Osteoblast (primary cell): ENCODE results near the gene PRDM5. TPM values are rescaled to one million over a fixed set of nuclear protein-coding genes. Genes with fewer than 3 reads are reported as not detected.

Experiments
- DNase-seq: peaks from one replicate; pipeline ENCODE4 v3.0.0; 2011; ENCODE audit warnings: low spot score, mixed read lengths; ENCODE audit not compliant: insufficient read length; ENCODE audit errors: missing footprints
- H2AFZ ChIP-seq: 2 replicates; pipeline ENCODE4 v1.6.0; 2011; ENCODE audit warnings: mild to moderate bottlenecking, low read length
- H3K27ac ChIP-seq: 2 replicates; pipeline ENCODE4 v1.5.1; 2011; ENCODE audit warnings: mild to moderate bottlenecking, low read depth, low read length, moderate library complexity
- H3K27me3 ChIP-seq: 2 replicates; pipeline ENCODE4 v1.6.0; 2012; ENCODE audit warnings: mild to moderate bottlenecking, control low read depth, inconsistent platforms, low read length, moderate library complexity; ENCODE audit not compliant: insufficient read depth
- H3K36me3 ChIP-seq: 2 replicates; pipeline ENCODE4 v1.5.1; 2011; ENCODE audit warnings: mild to moderate bottlenecking, low read length, control low read depth, moderate library complexity; ENCODE audit not compliant: insufficient read depth
- H3K4me1 ChIP-seq: 2 replicates; pipeline ENCODE4 v1.5.1; 2011; ENCODE audit warnings: mild to moderate bottlenecking, low read length, control low read depth, moderate library complexity; ENCODE audit not compliant: insufficient read depth
- H3K4me2 ChIP-seq: 2 replicates; pipeline ENCODE4 v1.6.0; 2011; ENCODE audit warnings: mild to moderate bottlenecking, low read length; ENCODE audit not compliant: insufficient read depth
- H3K4me3 ChIP-seq: fragments of 200-600 bp; sonication (generic); 3 replicates; pipeline ENCODE4 v1.5.1; 2012; ENCODE audit warnings: mild to moderate bottlenecking, low read length, inconsistent platforms; ENCODE audit not compliant: insufficient read depth
- H3K79me2 ChIP-seq: 2 replicates; pipeline ENCODE4 v1.6.0; 2012; ENCODE audit warnings: mild to moderate bottlenecking, low read length, control low read depth, inconsistent platforms; ENCODE audit not compliant: insufficient read depth
- H3K9me3 ChIP-seq: 2 replicates; pipeline ENCODE4 v1.5.1; 2011; ENCODE audit warnings: low read depth, low read length, control low read depth
- H4K20me1 ChIP-seq: 2 replicates; pipeline ENCODE4 v1.6.0; 2012; ENCODE audit warnings: mild to moderate bottlenecking, low read length, control low read depth; ENCODE audit not compliant: insufficient read depth
- total RNA-seq: library from RNA; depleted of rRNA; stranded (reverse); fragments of >200 nt; gene quantifications from 2 replicates; pipeline ENCODE4 v1.2.3, GENCODE V29; 2012
- TF ChIP-seq, protein P1 (sequence below): IDR thresholded peaks from 2 replicates; pipeline ENCODE4 v1.5.1; 2011; ENCODE audit warnings: mild to moderate bottlenecking, low read depth, low read length, moderate library complexity; ENCODE audit errors: extremely low read depth

PRDM5 gene
- total RNA-seq: 39.4 and 42.4 TPM in 2 replicates

DNA sequence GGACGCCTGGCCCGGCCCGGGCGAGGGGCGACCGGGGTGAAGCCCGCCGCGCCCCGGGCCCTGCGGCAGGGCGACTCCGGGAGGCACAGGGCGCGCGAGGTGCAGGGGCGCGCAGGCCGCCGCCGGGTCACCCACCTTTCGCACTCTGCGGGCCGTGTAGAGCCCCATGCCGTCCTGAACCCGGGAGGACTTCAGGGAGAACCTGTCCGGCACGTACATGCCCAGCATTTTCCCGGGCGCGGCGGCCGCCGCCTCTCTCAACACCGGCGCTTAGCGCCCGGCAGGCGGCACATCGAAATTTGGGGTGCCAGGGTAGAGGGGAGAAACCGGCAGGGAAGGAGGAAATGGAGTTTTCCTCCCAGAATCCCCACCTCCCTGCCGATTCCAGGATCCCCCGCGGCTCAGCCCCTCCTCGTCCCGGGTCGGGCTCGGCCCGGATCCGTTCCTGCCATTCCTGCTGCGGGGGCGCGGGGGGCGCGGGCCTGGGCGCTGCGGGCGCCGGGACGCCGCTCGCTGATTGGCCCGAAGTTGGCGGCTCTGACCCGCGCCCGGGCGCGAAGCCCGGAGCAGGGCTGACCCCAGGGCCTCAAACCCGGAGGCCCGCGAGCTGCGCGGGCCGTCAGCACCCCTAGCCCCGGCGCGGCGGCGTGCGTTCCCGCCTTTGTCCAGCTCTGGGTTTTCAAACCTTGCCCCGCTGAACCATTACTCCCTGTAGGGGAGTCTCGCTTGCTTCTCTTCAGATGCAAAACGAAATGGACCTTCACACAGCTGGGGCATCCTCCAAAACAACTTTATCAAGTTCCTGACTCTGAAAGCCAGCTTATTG lies at the start of gene PRDM5:
TSS of gene PRDM5 (minus strand) at position 346 of the 826 bp plus-strand sequence. CDS start at position 228, 118 bp downstream.
- peaks cover 18% of the 10 kb centered on the region for H3K79me2 ChIP-seq
- H3K27me3 ChIP-seq: no peaks in the 10 kb centered on the region
- H3K36me3 ChIP-seq: no peaks in the 10 kb centered on the region
- peak within 1 kb of the TSS; percentile 83 for H3K4me3 ChIP-seq
- TF ChIP-seq, protein P1, sequence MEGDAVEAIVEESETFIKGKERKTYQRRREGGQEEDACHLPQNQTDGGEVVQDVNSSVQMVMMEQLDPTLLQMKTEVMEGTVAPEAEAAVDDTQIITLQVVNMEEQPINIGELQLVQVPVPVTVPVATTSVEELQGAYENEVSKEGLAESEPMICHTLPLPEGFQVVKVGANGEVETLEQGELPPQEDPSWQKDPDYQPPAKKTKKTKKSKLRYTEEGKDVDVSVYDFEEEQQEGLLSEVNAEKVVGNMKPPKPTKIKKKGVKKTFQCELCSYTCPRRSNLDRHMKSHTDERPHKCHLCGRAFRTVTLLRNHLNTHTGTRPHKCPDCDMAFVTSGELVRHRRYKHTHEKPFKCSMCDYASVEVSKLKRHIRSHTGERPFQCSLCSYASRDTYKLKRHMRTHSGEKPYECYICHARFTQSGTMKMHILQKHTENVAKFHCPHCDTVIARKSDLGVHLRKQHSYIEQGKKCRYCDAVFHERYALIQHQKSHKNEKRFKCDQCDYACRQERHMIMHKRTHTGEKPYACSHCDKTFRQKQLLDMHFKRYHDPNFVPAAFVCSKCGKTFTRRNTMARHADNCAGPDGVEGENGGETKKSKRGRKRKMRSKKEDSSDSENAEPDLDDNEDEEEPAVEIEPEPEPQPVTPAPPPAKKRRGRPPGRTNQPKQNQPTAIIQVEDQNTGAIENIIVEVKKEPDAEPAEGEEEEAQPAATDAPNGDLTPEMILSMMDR: peak; percentile 17
- H2AFZ ChIP-seq: peak within 1 kb of the TSS; percentile 94
- DNase-seq: peak; percentile 95
- H3K4me2 ChIP-seq: peak within 1 kb of the TSS; percentile 90
- peaks cover 27% of the 10 kb centered on the region for H3K4me1 ChIP-seq
- H3K9me3 ChIP-seq: no peaks in the 10 kb centered on the region
- peak within 1 kb of the TSS; percentile 81 for H3K27ac ChIP-seq
- H4K20me1 ChIP-seq: no peaks in the 10 kb centered on the region

DNA sequence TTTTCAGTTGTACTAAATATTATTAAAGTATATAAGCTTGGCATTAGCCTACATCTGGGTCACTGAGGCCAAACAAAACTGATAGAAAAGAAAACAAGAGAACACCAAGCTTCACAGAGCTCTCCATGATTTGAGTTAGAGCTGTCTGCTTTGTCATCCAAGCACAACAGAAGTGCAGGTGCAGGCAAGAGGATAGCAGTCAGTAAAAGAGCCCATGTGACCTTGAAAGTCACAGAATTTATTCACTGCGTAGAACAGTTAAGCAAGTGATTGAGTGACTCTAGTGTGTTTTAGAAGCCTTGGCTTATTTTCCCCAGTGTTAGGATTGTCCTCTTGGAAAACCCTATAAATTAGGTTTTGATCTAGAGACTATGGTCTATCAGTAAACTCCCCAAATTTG lies 49.4 kb upstream of the PRDM5 start:
- H2AFZ ChIP-seq: no peak overlapping the region
- DNase-seq: no peak
- no peaks in the 10 kb centered on the region for H3K4me1 ChIP-seq
- H3K4me3 ChIP-seq: no peak overlapping the region
- H4K20me1 ChIP-seq: no peaks in the 10 kb centered on the region
- no peaks in the 10 kb centered on the region for H3K9me3 ChIP-seq
- no peaks in the 10 kb centered on the region for H3K36me3 ChIP-seq
- no peaks in the 10 kb centered on the region for H3K27me3 ChIP-seq
- no peak overlapping the region for H3K27ac ChIP-seq
- TF ChIP-seq, protein P1: no peak
- no peaks in the 10 kb centered on the region for H3K79me2 ChIP-seq
- H3K4me2 ChIP-seq: no peak overlapping the region

DNA sequence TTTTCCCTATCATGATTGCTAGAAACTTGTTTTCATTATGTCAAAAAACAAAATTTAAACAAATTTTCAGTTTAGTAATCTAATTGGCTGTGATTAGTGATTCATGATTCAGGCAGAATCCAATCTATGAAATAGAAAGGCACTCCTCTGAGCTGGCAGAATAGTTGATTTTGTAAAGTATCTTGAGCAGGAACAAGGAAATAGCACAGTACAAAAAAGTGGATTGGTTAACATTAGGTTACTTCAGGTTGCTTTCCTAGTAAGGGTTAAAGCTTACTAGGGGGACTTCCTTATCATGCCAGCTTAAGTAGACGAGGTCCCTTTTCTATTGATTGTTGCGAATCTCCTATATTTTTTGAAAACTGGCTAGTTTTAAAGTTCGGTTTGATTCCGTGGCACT lies 43.4 kb upstream of the PRDM5 start:
- Histone ChIP-seq H3K36me3 (no peaks in the 10 kb centered on the region), H3K9me3 (no peaks in the 10 kb centered on the region), H2AFZ (no peak overlapping the region), H3K27me3 (no peaks in the 10 kb centered on the region), H3K4me1 (no peaks in the 10 kb centered on the region), H3K4me2 (no peak overlapping the region), H3K79me2 (no peaks in the 10 kb centered on the region), H3K4me3 (no peak overlapping the region), H3K27ac (no peak overlapping the region), H4K20me1 (no peaks in the 10 kb centered on the region)
- DNase-seq: no peak
- TF ChIP-seq, protein P1: no peak

DNA sequence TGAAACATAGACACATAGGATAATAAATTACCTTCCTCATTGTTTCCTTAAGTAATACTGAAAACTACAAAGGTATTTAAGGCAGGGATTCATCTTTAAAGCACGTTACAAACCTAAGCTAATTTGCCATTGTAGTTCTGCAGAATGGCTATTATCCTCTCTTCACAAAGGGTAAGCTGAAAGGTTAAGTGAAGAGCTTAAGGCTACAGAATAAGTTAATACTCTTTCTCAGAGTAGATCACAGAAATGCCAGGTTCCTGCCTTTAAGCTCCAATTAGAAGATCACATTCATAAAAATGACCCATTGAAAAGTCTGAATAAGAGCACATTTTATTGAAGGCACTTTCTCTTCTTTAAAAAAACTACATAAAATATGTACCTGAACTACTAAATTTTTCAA lies 42.1 kb upstream of the PRDM5 start:
- Histone ChIP-seq H2AFZ (no peak overlapping the region), H3K27ac (no peak overlapping the region), H3K36me3 (no peaks in the 10 kb centered on the region), H3K79me2 (no peaks in the 10 kb centered on the region), H3K9me3 (no peaks in the 10 kb centered on the region), H3K4me3 (no peak overlapping the region), H4K20me1 (no peaks in the 10 kb centered on the region), H3K4me1 (no peaks in the 10 kb centered on the region), H3K4me2 (no peak overlapping the region), H3K27me3 (no peaks in the 10 kb centered on the region)
- DNase-seq: no peak
- TF ChIP-seq, protein P1: no peak
